ENCODE data around the gene PLCXD3.

PLCXD3 gene

DNA sequence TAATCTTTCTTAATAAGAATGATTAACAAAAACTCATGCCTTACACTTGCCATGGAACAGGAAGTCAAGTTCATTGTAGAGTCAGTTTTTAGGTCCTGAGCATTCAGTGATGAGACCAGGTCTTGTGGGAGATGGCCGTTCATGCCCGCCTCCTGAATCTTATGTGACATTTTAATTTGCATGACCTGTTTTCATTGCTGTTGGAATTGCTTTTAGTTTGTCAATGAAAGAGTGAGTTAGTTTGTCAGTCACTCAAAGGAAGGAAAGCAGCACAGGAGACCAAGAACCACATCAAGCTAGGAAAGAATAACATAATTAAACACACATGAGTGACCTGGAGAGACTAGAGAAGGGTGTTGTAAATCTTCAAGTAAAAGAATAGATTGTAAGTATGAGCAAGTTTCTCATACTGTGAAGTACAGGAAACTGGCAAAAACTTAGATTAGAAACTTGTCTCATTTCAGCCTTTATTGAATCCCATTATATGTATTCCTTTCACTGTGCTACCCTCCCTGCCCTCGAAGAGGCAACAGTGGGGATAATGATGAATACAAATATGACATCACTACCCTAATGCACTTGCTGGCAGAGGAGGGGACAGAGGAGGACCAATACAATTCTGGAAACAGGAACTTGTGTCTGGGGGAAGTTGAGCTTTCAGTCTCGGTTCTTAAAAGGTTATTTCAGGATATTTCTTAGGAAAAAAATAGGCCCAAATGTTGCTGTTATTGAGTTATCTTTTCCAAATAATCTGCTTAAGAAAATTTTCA is 232.7 kb downstream of the PLCXD3 start:
- no peak for DNase-seq

DNA sequence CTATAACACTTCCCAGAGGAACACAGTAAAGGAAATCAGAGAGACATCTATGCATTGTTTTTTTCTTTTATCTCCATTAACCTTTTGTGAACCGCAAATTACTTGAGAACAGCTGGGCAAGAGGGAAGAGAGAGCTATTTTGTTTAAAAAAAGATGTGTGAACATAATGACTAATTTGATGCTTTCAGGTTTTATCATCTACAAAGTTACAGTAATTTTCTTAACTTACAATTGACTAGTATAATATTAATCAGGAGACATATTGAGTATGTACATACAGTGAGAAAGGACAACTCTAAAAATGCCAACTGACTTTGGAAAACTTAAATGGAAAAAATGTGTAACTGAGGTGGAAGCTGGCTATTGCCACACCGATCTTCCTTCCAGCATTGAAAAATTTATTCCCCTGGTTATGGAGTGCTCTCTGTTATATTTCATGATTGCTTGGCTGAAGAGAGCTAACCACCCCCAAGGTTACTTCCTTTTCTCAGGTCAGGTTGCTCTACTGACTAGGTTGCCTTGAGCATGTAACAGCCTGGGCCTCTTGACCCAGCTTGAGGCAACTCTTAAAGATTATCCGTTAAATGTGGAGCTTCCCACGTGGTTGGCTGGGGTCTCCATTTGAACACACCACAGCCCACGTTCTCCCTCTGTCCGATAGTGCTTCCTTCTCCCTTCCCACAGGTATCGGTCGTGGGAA is 234.4 kb downstream of the PLCXD3 start:
- no peak for DNase-seq

DNA sequence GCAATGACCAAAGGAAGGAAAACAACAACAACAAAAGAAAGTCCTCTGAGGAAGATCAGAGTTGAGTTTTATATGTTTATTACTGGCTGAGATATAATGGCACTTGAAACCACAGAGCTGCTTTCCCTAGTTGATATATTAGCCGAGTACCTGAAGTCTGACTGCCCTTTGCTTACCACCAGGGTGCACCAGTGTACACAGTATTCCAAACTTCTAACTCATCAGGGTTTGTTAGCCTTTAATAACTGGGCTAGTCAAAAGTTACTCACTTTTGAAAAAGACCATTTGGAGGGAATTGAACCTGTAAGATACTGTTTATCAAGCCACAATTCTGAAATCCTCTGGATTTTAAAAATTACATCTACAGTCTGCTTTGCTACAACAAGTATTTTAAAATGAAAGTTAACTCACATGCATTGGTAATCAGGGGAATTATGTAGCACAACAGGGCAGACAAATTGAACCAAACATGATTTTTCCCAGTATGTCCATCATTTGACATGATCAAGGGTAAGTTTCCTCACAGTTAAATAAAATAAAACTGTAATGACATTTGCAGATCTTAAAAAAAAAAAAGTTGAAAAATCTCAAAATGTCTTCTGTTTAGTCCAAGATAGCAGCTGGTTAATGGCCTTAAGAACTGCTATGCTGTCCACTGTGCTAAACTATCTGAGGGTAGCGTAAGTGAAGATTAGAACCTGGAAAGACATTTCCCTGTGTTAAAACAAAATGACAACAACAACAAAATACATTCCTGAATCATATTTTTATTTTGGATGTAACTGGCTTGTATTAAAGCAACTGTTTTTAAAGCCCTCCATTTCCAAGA is 239.8 kb downstream of the PLCXD3 start:
- no peak for DNase-seq

DNA sequence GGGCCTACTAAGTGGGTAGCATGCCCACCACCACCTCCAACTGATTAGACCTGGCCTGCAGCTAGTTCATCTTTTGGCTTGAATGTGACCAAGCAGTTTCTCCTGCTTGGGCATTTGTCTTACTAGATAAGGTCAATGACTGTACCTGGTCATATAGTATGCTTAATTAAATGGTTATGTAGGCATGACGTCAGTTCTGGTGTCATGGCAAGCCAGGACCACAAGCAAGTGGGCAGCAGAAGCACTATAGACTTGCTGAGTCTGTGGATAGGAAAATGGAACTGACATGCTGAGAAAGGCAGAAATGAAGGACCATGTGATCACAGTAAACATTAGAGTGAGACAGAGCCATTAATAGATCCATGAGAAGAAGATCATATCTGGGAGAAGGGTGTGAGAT is 241.5 kb downstream of the PLCXD3 start:
- DNase-seq: no peak

DNA sequence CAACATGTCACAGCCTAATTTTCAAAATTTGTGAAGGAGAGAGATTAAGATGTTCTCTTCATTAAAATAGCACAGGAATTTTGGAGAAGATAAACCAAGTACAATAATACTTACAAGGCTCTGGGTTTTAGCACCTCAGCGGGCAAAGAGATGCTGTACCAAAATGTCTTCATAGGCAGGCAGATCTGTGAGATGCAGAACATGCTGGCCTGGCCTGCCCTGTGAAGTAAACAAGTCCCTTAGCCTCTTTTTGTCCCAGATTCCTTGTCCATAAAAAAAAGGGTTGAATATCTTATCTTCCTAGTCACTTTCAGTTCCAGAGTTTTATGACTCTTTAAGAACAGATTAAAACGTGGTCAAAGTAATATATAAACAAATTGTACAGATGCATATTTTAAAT is 244.0 kb downstream of the PLCXD3 start:
- DNase-seq: no peak

DNA sequence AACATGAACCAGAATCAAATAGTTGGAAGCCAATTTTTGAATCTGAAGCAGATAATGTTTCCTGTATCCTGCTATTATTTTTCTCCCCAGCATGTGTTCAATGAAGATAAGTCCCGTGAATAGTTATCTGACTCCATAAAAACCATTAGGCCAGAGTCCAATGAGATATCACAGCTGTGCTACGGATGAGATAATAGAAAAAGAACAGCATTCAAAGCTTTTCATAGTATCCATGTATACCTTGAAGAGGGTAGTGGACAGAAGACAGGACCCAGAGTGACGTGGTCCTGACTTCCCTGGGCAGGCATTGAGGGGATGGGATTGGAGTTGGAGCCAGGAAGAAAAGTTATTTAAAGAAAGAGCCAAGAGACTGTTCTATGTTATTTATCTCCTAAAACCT is 246.4 kb downstream of the PLCXD3 start:
- DNase-seq: no peak

DNA sequence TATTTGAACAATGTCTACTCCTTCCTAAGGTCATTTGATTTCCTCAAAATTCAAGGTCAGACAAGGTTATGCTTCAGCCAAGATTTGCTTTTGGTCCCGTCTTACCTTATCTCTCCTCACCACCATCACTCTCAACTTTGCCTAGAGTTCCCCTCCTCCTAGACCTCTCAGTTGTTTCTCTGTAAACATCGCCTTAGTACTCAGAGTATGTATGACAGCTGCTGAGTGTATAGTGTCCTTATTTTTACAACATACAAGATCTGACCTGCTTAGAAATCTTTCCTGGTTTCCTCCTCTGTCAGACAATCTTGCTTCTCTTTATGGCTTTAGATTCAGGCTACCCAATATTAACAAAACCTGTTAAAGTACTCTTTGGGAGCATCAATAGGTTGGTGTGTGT is 247.1 kb downstream of the PLCXD3 start:
- DNase-seq: no peak
